Activated CD4-positive, alpha-beta T cell treated with anti-CD3 and anti-CD28 coated beads for 36 hours (primary cell): Measurements from ENCODE around the gene NTN4. TPM values are rescaled to one million over a fixed set of nuclear protein-coding genes. Genes with fewer than 3 reads are reported as not detected.

ENCODE experiments used
- ATAC-seq: fragments of 200-7000 bp; cut with Tn5 transposase; one replicate; pipeline ENCODE4 v1.10.0; 2021; ENCODE audit warnings: mild to moderate bottlenecking, moderate library complexity
- CTCF ChIA-PET: fragments of 350-600 bp; sonication (Branson Sonifier 250); formaldehyde crosslinking; loops from one replicate; lab custom pipeline; 2021; ENCODE audit warnings: antibody characterized with exemption; lab: Charles Lee
- POLR2A ChIA-PET: fragments of 350-600 bp; sonication (Branson Sonifier 250); formaldehyde crosslinking; loops from one replicate; lab custom pipeline; 2021; ENCODE audit warnings: antibody characterized with exemption, inconsistent platforms; lab: Charles Lee
- DNase-seq: peaks from one replicate; pipeline ENCODE4 v3.0.0-alpha.2; 2020
- H3K27ac Mint-ChIP-seq: one replicate; pipeline ENCODE4 v1.8.0; 2021; ENCODE audit warnings: mixed read lengths
- H3K27me3 Mint-ChIP-seq: one replicate; pipeline ENCODE4 v1.8.0; 2021; ENCODE audit warnings: mixed read lengths
- H3K36me3 Mint-ChIP-seq: one replicate; pipeline ENCODE4 v1.8.0; 2021; ENCODE audit warnings: low read depth, mixed read lengths
- H3K4me1 Mint-ChIP-seq: one replicate; pipeline ENCODE4 v1.8.0; 2021; ENCODE audit warnings: mixed read lengths
- H3K4me3 Mint-ChIP-seq: one replicate; pipeline ENCODE4 v1.8.0; 2021; ENCODE audit warnings: mild to moderate bottlenecking, moderate library complexity, mixed read lengths
- H3K9me3 Mint-ChIP-seq: one replicate; pipeline ENCODE4 v1.8.0; 2021; ENCODE audit warnings: low read depth, mixed read lengths
- intact Hi-C, 2 experiments: fragments of 100-400 bp; cut with DNase I in 1 of 2; cut with micrococcal nuclease in 1 of 2; formaldehyde crosslinking; loops; one replicate each; pipeline versions ENCODE4 v1.14.2 to v1.15.1; 2022 to 2024; cut with DNase I, micrococcal nuclease
- total RNA-seq, 2 experiments: library from RNA; stranded (reverse); gene quantifications; one replicate each; pipeline ENCODE4 v1.2.3, GENCODE V29; 2021

Gene NTN4
- total RNA-seq, 2 experiments from 2014 or later = not detected

GRCh38 chr12:95613021-95613420 is 177.5 kb downstream of the NTN4 start:
- POLR2A ChIA-PET = no interaction called here
- Mint-ChIP-seq H3K27ac (no peak overlapping the region), H3K4me3 (no peak overlapping the region), H3K4me1 (no peaks in the 10 kb centered on the region), H3K36me3 (no peaks in the 10 kb centered on the region), H3K9me3 (no peaks in the 10 kb centered on the region), H3K27me3 (peaks cover 5% of the 10 kb centered on the region)
- CTCF ChIA-PET = interaction anchor here (1.4 kb wide), 1 partner anchor 38 kb away, joined by 3 read pairs; no protein-coding TSS in a partner anchor
- DNase-seq (no peak), ATAC-seq (no peak)
- intact Hi-C loops = no loop called here

DNA sequence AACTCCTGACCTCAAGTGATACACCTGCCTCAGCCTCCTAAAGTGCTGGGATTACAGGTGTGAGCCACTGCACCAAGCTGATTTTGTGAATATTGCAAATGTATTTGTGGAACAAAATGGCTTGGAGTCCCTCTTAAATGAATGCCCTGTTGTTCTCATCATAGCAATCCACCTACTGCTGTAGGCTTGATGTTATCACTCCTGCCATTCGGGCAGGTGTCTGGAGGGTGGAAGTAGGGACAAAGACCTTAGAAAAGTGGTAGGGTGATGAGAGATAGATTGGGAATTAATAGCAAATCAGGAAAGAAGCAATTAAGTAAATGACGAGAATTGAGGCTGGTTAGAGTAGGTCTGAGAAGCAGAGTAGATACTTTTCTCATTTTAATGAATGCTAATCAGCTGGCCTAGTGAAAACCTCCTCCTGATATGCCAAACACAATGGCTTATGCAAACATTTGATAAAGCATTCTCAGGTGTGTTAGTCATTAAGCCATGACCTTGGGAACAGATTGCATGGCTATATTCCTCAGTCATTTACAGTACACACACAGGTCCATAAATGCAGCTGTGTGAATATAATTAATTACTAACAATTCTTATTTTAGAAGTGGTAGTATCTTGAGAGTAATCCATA is 178.8 kb downstream of the NTN4 start:
- H3K9me3 Mint-ChIP-seq = no peaks in the 10 kb centered on the region
- H3K4me3 Mint-ChIP-seq = no peak overlapping the region
- H3K4me1 Mint-ChIP-seq = no peaks in the 10 kb centered on the region
- no peaks in the 10 kb centered on the region for H3K36me3 Mint-ChIP-seq
- no peak overlapping the region for H3K27ac Mint-ChIP-seq
- intact Hi-C loops = no loop called here
- POLR2A ChIA-PET = no interaction called here
- no peak for DNase-seq
- no peak for ATAC-seq
- peaks cover 5% of the 10 kb centered on the region for H3K27me3 Mint-ChIP-seq
- CTCF ChIA-PET = interaction anchor here (0.6 to 1.3 kb wide), 2 partner anchors 11 to 910 kb away, joined by 4 to 5 read pairs; no protein-coding TSS in a partner anchor

DNA sequence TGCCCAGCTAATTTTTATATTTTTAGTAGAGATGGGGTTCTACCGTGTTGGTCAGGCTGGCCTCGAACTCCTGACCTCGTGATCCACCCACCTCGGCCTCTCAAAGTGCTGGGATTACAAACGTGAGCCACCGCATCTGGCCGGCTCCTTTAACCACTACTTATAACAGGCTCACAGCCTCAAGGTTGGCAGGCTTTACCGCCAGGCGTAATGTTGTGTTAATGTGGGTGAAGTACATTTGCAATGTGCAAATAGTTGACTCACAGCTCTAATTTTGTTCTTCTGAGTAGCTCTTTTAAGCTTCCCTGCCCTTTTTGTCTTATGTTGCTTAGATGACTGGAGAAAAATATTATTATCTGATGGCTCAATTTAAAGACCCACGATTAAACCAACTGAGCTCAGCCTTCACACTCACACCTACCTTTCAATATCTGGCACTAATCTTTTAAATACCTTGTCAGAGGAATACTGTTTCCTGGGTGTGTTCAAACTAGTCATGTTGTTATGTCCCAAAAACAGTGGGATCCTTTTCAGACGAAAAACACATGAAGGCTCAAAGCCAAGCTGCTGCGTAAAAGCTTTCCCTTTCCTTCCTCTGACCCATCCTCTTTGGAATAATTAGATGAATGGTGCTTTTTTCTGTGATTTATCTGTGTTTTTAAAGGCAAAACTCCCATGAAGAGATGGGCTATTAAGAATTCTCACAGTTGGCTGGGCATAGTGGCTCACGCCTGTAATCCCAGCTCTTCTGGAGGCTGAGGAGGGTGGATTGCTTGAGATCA is 182.1 kb downstream of the NTN4 start:
- Mint-ChIP-seq H3K36me3 (no peaks in the 10 kb centered on the region), H3K27me3 (peaks cover 9% of the 10 kb centered on the region), H3K27ac (no peak overlapping the region), H3K9me3 (no peaks in the 10 kb centered on the region), H3K4me3 (no peak overlapping the region), H3K4me1 (no peaks in the 10 kb centered on the region)
- intact Hi-C loops = no loop called here
- ATAC-seq (no peak), DNase-seq (no peak)
- ChIA-PET CTCF (interaction anchor here (0.7 to 1.2 kb wide), 3 partner anchors 15 to 607 kb away, joined by 3 read pairs; no protein-coding TSS in a partner anchor), POLR2A (interaction anchor here (0.7 kb wide), 1 partner anchor 335 kb away, joined by 3 read pairs; no protein-coding TSS in a partner anchor)

Other genes starting within 250 kb of the NTN4 start
- 1 to 10 TPM; 4.1 to 5.3 TPM for gene USP44, start 239.3 kb downstream of the NTN4 start, total RNA-seq
- 10 to 100 TPM; 23.1 to 61.1 TPM for gene SNRPF, start 68.2 kb upstream of the NTN4 start, total RNA-seq
- under 1 TPM in 1 of 2 experiments, not detected in 1; 0.21 TPM for gene CCDC38, start 151.8 kb upstream of the NTN4 start, total RNA-seq
- 1 to 10 TPM; 1.4 to 1.7 TPM for gene AMDHD1, start 152.6 kb upstream of the NTN4 start, total RNA-seq
- under 1 TPM; 0.25 to 0.40 TPM for gene HAL, start 205.6 kb upstream of the NTN4 start, total RNA-seq
- 100 to 1,000 TPM; 138 to 147 TPM for gene LTA4H, start 244.8 kb upstream of the NTN4 start, total RNA-seq